ENCODE measurements around the gene PPIF. TPM values are rescaled to one million over a fixed set of nuclear protein-coding genes. Genes with fewer than 3 reads are reported as not detected.

Gene PPIF
- total RNA-seq, 2 donors from 2014 or later = 63.0 to 87.6 TPM

GRCh38 chr10:79326361-79327089 is 20.7 kb upstream of the PPIF start:
- no peak for TF ChIP-seq CTCF (IDR thresholded peaks at IDR 0.05)
- no peak overlapping the region for H3K27ac ChIP-seq
- H3K36me3 ChIP-seq = no peaks in the 10 kb centered on the region
- H3K4me1 ChIP-seq = no peaks in the 10 kb centered on the region
- no peak overlapping the region for H3K4me3 ChIP-seq
- H3K9me3 ChIP-seq = no peaks in the 10 kb centered on the region
- H3K27me3 ChIP-seq = no peaks in the 10 kb centered on the region
- no peak for DNase-seq (ENCODE audit: low spot score)

- no peak overlapping the region for H3K27ac ChIP-seq
- no peak overlapping the region for H3K4me3 ChIP-seq
- DNase-seq (ENCODE audit: low spot score) = no peak
These were observed 20.2 kb upstream of the PPIF start for GRCh38 chr10:79327090-79327457.

GRCh38 chr10:79328147-79328701 is 19.0 kb upstream of the PPIF start:
- Histone ChIP-seq H3K27ac (no peak overlapping the region), H3K27me3 (no peaks in the 10 kb centered on the region)

More at GRCh38 chr10:79327090-79327457, 20.2 kb upstream of the PPIF start:
- H3K4me1 ChIP-seq = no peaks in the 10 kb centered on the region
- H3K9me3 ChIP-seq = no peaks in the 10 kb centered on the region
- H3K27me3 ChIP-seq = no peaks in the 10 kb centered on the region
- H3K36me3 ChIP-seq = no peaks in the 10 kb centered on the region
- TF ChIP-seq CTCF (IDR thresholded peaks at IDR 0.05) = no peak

GRCh38 chr10:79328737-79329504 is 18.3 kb upstream of the PPIF start:
- Histone ChIP-seq H3K36me3 (no peaks in the 10 kb centered on the region), H3K9me3 (no peaks in the 10 kb centered on the region), H3K4me1 (no peaks in the 10 kb centered on the region), H3K27me3 (no peaks in the 10 kb centered on the region), H3K4me3 (no peak overlapping the region), H3K27ac (no peak overlapping the region)
- DNase-seq (ENCODE audit: low spot score) = no peak
- TF ChIP-seq CTCF (IDR thresholded peaks at IDR 0.05) = no peak

More at GRCh38 chr10:79328147-79328701, 19.0 kb upstream of the PPIF start:
- H3K36me3 ChIP-seq = no peaks in the 10 kb centered on the region
- no peak for TF ChIP-seq CTCF (IDR thresholded peaks at IDR 0.05)
- no peaks in the 10 kb centered on the region for H3K9me3 ChIP-seq
- H3K4me3 ChIP-seq = no peak overlapping the region
- no peaks in the 10 kb centered on the region for H3K4me1 ChIP-seq
- DNase-seq (ENCODE audit: low spot score) = no peak

GRCh38 chr10:79329529-79329928 is 17.7 kb upstream of the PPIF start:
- Histone ChIP-seq H3K4me3 (no peak overlapping the region), H3K36me3 (no peaks in the 10 kb centered on the region), H3K27me3 (no peaks in the 10 kb centered on the region), H3K9me3 (no peaks in the 10 kb centered on the region), H3K27ac (no peak overlapping the region), H3K4me1 (no peaks in the 10 kb centered on the region)
- DNase-seq (ENCODE audit: low spot score) = no peak
- no peak for TF ChIP-seq CTCF (IDR thresholded peaks at IDR 0.05)
